Spleen (tissue), 11 donors: Measurements from ENCODE around the gene NUP153. TPM values are rescaled to one million over a fixed set of nuclear protein-coding genes. Genes with fewer than 3 reads are reported as not detected.

ENCODE experiments used
- DNase-seq: peaks from one replicate; pipeline ENCODE4 v3.0.0-alpha.2; 2020
- H3K27ac ChIP-seq, 8 donors: fragments of 200-600 bp; sonication (generic) in 7 of 8; 1 replicate in 4 of 8; 2 replicates in 4 of 8; pipeline versions ENCODE4 v1.5.0 to v1.8.0; 2016 to 2021; ENCODE audit warnings: inconsistent platforms in 4 of 8, mild to moderate bottlenecking in 4 of 8, moderate library complexity in 1 of 8
- H3K27me3 ChIP-seq, 7 donors: fragments of 200-600 bp; sonication (generic) in 6 of 7; replicated peaks in 1 of 7; 1 replicate in 4 of 7; 2 replicates in 3 of 7; pipeline versions ENCODE4 v1.5.0 to v1.8.0; 2016 to 2021; ENCODE audit warnings: inconsistent platforms in 3 of 7, mild to moderate bottlenecking in 1 of 7
- H3K36me3 ChIP-seq, 6 donors: fragments of 200-600 bp; sonication (generic) in 5 of 6; 1 replicate in 4 of 6; 2 replicates in 2 of 6; pipeline versions ENCODE4 v1.5.0 to v1.8.0; 2016 to 2021; ENCODE audit warnings: inconsistent platforms in 2 of 6
- H3K4me1 ChIP-seq, 6 donors: fragments of 200-600 bp; sonication (generic) in 5 of 6; 1 replicate in 3 of 6; 2 replicates in 3 of 6; pipeline versions ENCODE4 v1.5.0 to v1.8.0; 2016 to 2021; ENCODE audit warnings: inconsistent platforms in 3 of 6
- H3K4me3 ChIP-seq, 8 donors: fragments of 200-600 bp; sonication (generic) in 7 of 8; 1 replicate in 4 of 8; 2 replicates in 4 of 8; pipeline versions ENCODE4 v1.5.0 to v1.8.0; 2016 to 2021; ENCODE audit warnings: inconsistent platforms in 4 of 8, mild to moderate bottlenecking in 4 of 8, moderate library complexity in 2 of 8
- H3K9me3 ChIP-seq, 8 donors: fragments of 200-600 bp; sonication (generic) in 7 of 8; 1 replicate in 4 of 8; 2 replicates in 4 of 8; pipeline versions ENCODE4 v1.5.0 to v1.8.0; 2016 to 2021; ENCODE audit warnings: inconsistent platforms in 4 of 8
- POLR2A ChIP-seq, 3 donors: fragments of 450-650 bp; IDR thresholded peaks; one replicate each; pipeline ENCODE4 v1.5.1; 2017; ENCODE audit warnings: antibody characterized with exemption in 3 of 3, mild to moderate bottlenecking in 1 of 3
- POLR2AphosphoS5 ChIP-seq, 3 donors: sonication (generic); formaldehyde crosslinking; IDR thresholded peaks; one replicate each; pipeline ENCODE4 v1.5.1; 2017; ENCODE audit warnings: antibody characterized with exemption in 3 of 3
- WGBS, 5 donors: extraction: QIAGEN DNeasy Blood & Tissue Kit in 3 of 5; methylation state at CpG; one replicate each; pipeline versions ENCODE4 v1.1.5 to v1.1.7; 2013 to 2018; 5-methylcytosine and 5-hydroxymethylcytosine counted together
- intact Hi-C: fragments of 100-400 bp; cut with DNase I; formaldehyde crosslinking; loops from one replicate; pipeline ENCODE4 v1.15.0; 2023; ENCODE audit warnings: low total_unique reads
- polyA plus RNA-seq, 3 donors: library from polyadenylated mRNA; stranded (reverse); fragments of 200-250 nt; gene quantifications; one replicate each; pipeline ENCODE4 v1.2.1, GENCODE V29; 2013
- total RNA-seq, 7 donors: library from RNA; depleted of rRNA in 3 of 7; stranded (reverse); fragments of >200 nt in 3 of 7; fragmentation: NEBNext Ultra II Directional in 4 of 7; extraction: Animal tissue kit (Norgen Biotek cat#: 25700) in 4 of 7; gene quantifications; one replicate each; pipeline versions ENCODE4 v1.1.0 to v1.2.1, GENCODE V29; 2016 to 2021
- TF ChIP-seq, protein P1 (sequence below), 11 experiments: fragments of 200-600 bp in 7 of 11; fragments of 450-650 bp in 4 of 11; sonication (generic) in 4 of 11; IDR thresholded peaks in 8 of 11; conservative IDR thresholded peaks in 3 of 11; 1 replicate in 7 of 11; 2 replicates in 4 of 11; pipeline versions ENCODE4 v1.4.0 to v1.8.0; 2016 to 2021; ENCODE audit warnings: antibody characterized with exemption in 11 of 11, inconsistent platforms in 4 of 11, mild to moderate bottlenecking in 1 of 11
- donor health status: healthy with polysubstance abuse.
- donor health status: DM: no; HTN: no; CAD: no; lungs with moderate emphysema.
- donor health status: DM: no; HTN: no; CAD: no.
- donor health status: Bipolar disorder and iron deficiency.
- donor health status: healthy.
- donor health status: DM: no; HTN: no; CAD: no.
- donor health status: DM: yes; HTN: yes; CAD: no.

Gene NUP153
- total and polyA plus RNA-seq, 10 donors: 8.9 to 51.5 (median 45.3) TPM

DNA sequence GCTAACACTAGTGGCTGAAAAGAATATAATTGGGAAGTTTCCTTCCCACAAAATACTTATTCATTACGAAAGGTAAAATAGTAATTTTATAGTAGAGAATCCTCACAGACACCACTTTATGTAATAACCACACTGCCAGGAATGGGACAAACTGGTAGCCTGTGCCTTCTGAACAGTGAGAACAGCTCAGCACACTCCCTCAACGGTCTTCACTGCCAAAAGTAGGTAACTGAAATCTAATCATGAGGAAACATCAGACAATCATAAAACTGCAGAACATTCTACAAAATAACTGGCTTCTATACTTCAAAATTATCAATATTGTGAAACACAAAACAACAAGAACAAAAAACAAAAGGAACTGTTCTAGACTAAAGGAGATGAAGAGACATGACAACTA is 44.1 kb downstream of the NUP153 start:
- H3K36me3 ChIP-seq: peaks cover 5 to 100% (median 68%) of the 10 kb centered on the region in 6 donors
- H3K4me1 ChIP-seq: peaks cover 0 to 18% (median 0%) of the 10 kb centered on the region in 6 donors
- intact Hi-C loops: no loop called here
- 59 to 79% (median 68%) methylated on average over 2 of the region's 2 CpGs for WGBS, 5 donors
- no peak overlapping the region for H3K4me3 ChIP-seq
- no peak for DNase-seq
- H3K27me3 ChIP-seq: no peaks in the 10 kb centered on the region
- H3K27ac ChIP-seq: no peak overlapping the region
- TF ChIP-seq, protein P1, sequence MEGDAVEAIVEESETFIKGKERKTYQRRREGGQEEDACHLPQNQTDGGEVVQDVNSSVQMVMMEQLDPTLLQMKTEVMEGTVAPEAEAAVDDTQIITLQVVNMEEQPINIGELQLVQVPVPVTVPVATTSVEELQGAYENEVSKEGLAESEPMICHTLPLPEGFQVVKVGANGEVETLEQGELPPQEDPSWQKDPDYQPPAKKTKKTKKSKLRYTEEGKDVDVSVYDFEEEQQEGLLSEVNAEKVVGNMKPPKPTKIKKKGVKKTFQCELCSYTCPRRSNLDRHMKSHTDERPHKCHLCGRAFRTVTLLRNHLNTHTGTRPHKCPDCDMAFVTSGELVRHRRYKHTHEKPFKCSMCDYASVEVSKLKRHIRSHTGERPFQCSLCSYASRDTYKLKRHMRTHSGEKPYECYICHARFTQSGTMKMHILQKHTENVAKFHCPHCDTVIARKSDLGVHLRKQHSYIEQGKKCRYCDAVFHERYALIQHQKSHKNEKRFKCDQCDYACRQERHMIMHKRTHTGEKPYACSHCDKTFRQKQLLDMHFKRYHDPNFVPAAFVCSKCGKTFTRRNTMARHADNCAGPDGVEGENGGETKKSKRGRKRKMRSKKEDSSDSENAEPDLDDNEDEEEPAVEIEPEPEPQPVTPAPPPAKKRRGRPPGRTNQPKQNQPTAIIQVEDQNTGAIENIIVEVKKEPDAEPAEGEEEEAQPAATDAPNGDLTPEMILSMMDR (IDR thresholded peaks at IDR 0.05 in 8 of 11, conservative IDR thresholded peaks at IDR 0.05 in 3 of 11): no peak
- TF ChIP-seq POLR2A (IDR thresholded peaks at IDR 0.05) (no peak), POLR2AphosphoS5 (IDR thresholded peaks at IDR 0.05) (no peak)
- no peaks in the 10 kb centered on the region for H3K9me3 ChIP-seq

DNA sequence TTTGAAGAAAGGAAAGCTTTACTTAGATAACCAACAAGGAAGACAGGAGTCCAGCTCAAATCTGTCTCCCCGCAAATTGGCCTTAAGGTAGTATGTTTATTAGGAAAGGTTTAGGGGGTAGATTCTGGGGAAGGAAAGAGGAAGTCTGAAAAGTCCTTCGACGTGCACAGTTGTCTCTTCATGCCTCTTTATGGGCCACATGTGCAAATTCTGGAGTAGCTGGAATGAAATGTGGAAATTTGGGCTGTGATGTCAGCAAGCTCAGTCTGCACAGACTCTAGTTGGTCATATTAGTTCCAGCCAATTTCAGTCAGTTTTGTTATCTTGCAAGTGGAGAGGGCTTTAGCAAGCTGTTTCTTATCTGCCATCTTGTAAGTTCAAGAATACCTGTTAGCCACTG is 50.1 kb downstream of the NUP153 start:
- WGBS, 5 donors: 47 to 80% (median 51%) methylated on average over 2 to 3 of the region's 3 CpGs
- TF ChIP-seq POLR2A (IDR thresholded peaks at IDR 0.05) (no peak), POLR2AphosphoS5 (IDR thresholded peaks at IDR 0.05) (no peak)
- TF ChIP-seq, protein P1 (IDR thresholded peaks at IDR 0.05 in 8 of 11, conservative IDR thresholded peaks at IDR 0.05 in 3 of 11): no peak

DNA sequence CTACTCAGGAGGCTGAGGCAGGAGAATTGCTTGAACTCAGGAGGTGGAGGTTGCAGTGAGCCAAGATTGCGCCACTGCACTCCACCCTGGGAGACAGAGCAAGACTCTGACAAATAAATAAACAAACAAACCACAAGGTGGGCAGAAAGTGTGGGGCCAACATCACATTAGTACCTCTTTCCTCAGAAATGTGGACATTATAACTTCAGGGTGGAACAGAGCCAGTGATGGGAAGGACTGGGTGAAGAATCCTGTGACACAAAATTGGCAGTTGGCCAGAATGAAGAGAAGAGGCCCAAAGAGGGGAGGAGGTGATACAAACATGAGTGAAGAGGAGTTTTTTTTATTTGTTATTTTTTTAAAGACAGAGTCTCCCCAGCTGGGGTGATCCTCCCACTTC is 50.6 kb downstream of the NUP153 start:
- intact Hi-C loops: no loop called here
- 94 to 100% (median 96%) methylated on average over 1 of the region's 1 CpG for WGBS, 5 donors
- no peak overlapping the region for H3K4me3 ChIP-seq
- no peaks in the 10 kb centered on the region for H3K27me3 ChIP-seq
- no peak for DNase-seq
- H3K36me3 ChIP-seq: peaks cover 3 to 96% (median 67%) of the 10 kb centered on the region in 6 donors
- peaks cover 0 to 7% (median 0%) of the 10 kb centered on the region in 6 donors for H3K4me1 ChIP-seq
- no peaks in the 10 kb centered on the region for H3K9me3 ChIP-seq
- TF ChIP-seq, protein P1 (IDR thresholded peaks at IDR 0.05 in 8 of 11, conservative IDR thresholded peaks at IDR 0.05 in 3 of 11): no peak
- TF ChIP-seq POLR2A (IDR thresholded peaks at IDR 0.05): no peak
- no peak for TF ChIP-seq POLR2AphosphoS5 (IDR thresholded peaks at IDR 0.05)
- H3K27ac ChIP-seq: no peak overlapping the region

More for the DNA sequence above, 50.1 kb downstream of the NUP153 start:
- intact Hi-C loops: no loop called here
- H3K4me3 ChIP-seq: no peak overlapping the region
- no peak overlapping the region for H3K27ac ChIP-seq
- no peaks in the 10 kb centered on the region for H3K27me3 ChIP-seq
- no peaks in the 10 kb centered on the region for H3K9me3 ChIP-seq
- H3K4me1 ChIP-seq: peaks cover 0 to 7% (median 0%) of the 10 kb centered on the region in 6 donors
- no peak for DNase-seq
- peaks cover 5 to 96% (median 70%) of the 10 kb centered on the region in 6 donors for H3K36me3 ChIP-seq

DNA sequence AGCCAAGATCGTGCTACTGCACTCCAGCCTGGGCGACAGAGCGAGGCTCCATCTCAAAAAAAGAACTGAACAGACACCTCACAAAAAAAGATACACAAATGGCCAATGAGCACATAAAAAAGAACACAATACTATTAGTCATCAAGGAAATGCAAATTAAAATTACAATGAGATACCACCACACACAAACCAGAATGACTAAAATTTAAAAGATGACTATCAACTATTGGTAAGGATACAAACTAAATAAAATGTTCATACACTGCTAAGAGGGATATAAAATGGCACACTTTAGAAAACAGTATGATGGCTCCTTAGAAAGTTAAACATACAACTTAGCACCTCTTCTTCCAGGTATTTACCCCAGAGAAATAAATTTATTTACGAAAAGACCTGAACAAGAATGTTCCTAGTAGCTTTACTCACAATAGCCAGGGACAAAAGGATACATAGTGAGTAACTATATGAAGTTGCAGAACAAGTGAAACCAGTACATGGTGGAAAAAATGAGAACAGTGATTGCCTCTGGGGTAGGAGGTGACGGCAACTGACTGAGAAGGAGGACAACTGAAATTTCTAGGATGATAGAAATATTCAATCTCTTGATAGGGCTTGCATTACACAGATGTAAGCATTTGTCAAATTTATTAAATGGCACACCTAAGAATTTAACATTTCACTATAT is 53.4 kb downstream of the NUP153 start:
- no peak overlapping the region for H3K4me3 ChIP-seq
- H3K4me1 ChIP-seq: peaks cover 0 to 7% (median 0%) of the 10 kb centered on the region in 6 donors
- DNase-seq: no peak
- peaks cover 0 to 96% (median 50%) of the 10 kb centered on the region in 6 donors for H3K36me3 ChIP-seq
- TF ChIP-seq, protein P1 (IDR thresholded peaks at IDR 0.05 in 8 of 11, conservative IDR thresholded peaks at IDR 0.05 in 3 of 11): no peak
- TF ChIP-seq POLR2AphosphoS5 (IDR thresholded peaks at IDR 0.05) (no peak), POLR2A (IDR thresholded peaks at IDR 0.05) (no peak)
- no peaks in the 10 kb centered on the region for H3K27me3 ChIP-seq
- H3K9me3 ChIP-seq: no peaks in the 10 kb centered on the region
- intact Hi-C loops: no loop called here
- no peak overlapping the region for H3K27ac ChIP-seq
- 74 to 77% (median 75%) methylated on average over 5 of the region's 5 CpGs for WGBS, 5 donors
